Uterus (tissue), 4 donors: ENCODE data around the gene TPRA1. TPM values are rescaled to one million over a fixed set of nuclear protein-coding genes. Genes with fewer than 3 reads are reported as not detected.

ENCODE experiments used
- DNase-seq, 2 donors: peaks; one replicate each; pipeline ENCODE4 v3.0.0-alpha.2; 2019 to 2020
- H3K27ac ChIP-seq, 2 donors: fragments of 200-600 bp; sonication (generic); 1 replicate in 1 of 2; 2 replicates in 1 of 2; pipeline ENCODE4 v1.5.1; 2016 to 2018
- H3K27me3 ChIP-seq, 2 donors: fragments of 200-600 bp; sonication (generic); one replicate each; pipeline ENCODE4 v1.5.1; 2018 to 2019; ENCODE audit warnings: control low read depth in 1 of 2
- H3K36me3 ChIP-seq, 2 donors: fragments of 200-600 bp; sonication (generic); one replicate each; pipeline ENCODE4 v1.5.1; 2019; ENCODE audit warnings: control low read depth in 1 of 2
- H3K4me1 ChIP-seq, 2 donors: fragments of 200-600 bp; sonication (generic); one replicate each; pipeline ENCODE4 v1.5.1; 2018 to 2019; ENCODE audit warnings: control low read depth in 1 of 2
- H3K4me3 ChIP-seq, 2 donors: fragments of 200-600 bp; sonication (generic); 1 replicate in 1 of 2; 2 replicates in 1 of 2; pipeline ENCODE4 v1.5.1; 2018 to 2019; ENCODE audit warnings: mild to moderate bottlenecking in 1 of 2
- H3K9me3 ChIP-seq, 2 donors: fragments of 200-600 bp; sonication (generic); one replicate each; pipeline ENCODE4 v1.5.1; 2019; ENCODE audit warnings: control low read depth in 1 of 2
- CTCF ChIP-seq, 4 experiments: fragments of 200-600 bp in 2 of 4; fragments of 450-650 bp in 2 of 4; sonication (generic) in 2 of 4; IDR thresholded peaks; one replicate each; pipeline ENCODE4 v1.5.1; 2016 to 2019; ENCODE audit warnings: antibody characterized with exemption in 4 of 4, mild to moderate bottlenecking in 2 of 4, moderate library complexity in 1 of 4
- POLR2A ChIP-seq, 2 donors: fragments of 450-650 bp; IDR thresholded peaks; one replicate each; pipeline ENCODE4 v1.6.1; 2016; ENCODE audit warnings: antibody characterized with exemption in 2 of 2, mild to moderate bottlenecking in 1 of 2, moderate library complexity in 1 of 2
- intact Hi-C: fragments of 100-400 bp; cut with DNase I; formaldehyde crosslinking; loops from one replicate; pipeline ENCODE4 v1.15.1; 2023; ENCODE audit warnings: low total_unique reads
- total RNA-seq, 4 donors: library from RNA; depleted of rRNA in 3 of 4; stranded (reverse); fragments of >200 nt in 3 of 4; gene quantifications; one replicate each; pipeline versions ENCODE4 v1.1.0 to v1.2.4, GENCODE V29; 2014 to 2023
- donor health status: DM: yes; HTN: yes; CAD: no.

The TPRA1 gene
- total RNA-seq, 4 donors from 2014 or later = 22.4 to 72.5 (median 37.7) TPM

GRCh38 chr3:127614928-127615589 is 24.5 kb upstream of the TPRA1 start:
- H3K4me1 ChIP-seq = no peaks in the 10 kb centered on the region
- DNase-seq = no peak
- no peak overlapping the region for H3K27ac ChIP-seq
- intact Hi-C loops = no loop called here
- no peaks in the 10 kb centered on the region for H3K27me3 ChIP-seq
- no peak for TF ChIP-seq POLR2A (IDR thresholded peaks at IDR 0.05)
- no peak for TF ChIP-seq CTCF (IDR thresholded peaks at IDR 0.05)
- H3K36me3 ChIP-seq = no peaks in the 10 kb centered on the region
- no peaks in the 10 kb centered on the region for H3K9me3 ChIP-seq
- no peak overlapping the region for H3K4me3 ChIP-seq

- Histone ChIP-seq H3K9me3 (no peaks in the 10 kb centered on the region), H3K36me3 (no peaks in the 10 kb centered on the region), H3K4me1 (no peaks in the 10 kb centered on the region), H3K27me3 (no peaks in the 10 kb centered on the region), H3K4me3 (no peak overlapping the region), H3K27ac (no peak overlapping the region)
- no peak for DNase-seq
- intact Hi-C loops = no loop called here
- no peak for TF ChIP-seq CTCF (IDR thresholded peaks at IDR 0.05)
- TF ChIP-seq POLR2A (IDR thresholded peaks at IDR 0.05) = no peak
Measured at GRCh38 chr3:127613406-127613805, 22.9 kb upstream of the TPRA1 start.

GRCh38 chr3:127612966-127613365 is 22.4 kb upstream of the TPRA1 start:
- H3K27ac ChIP-seq = no peak overlapping the region
- no peaks in the 10 kb centered on the region for H3K27me3 ChIP-seq
- no peak for TF ChIP-seq CTCF (IDR thresholded peaks at IDR 0.05)
- no peak for TF ChIP-seq POLR2A (IDR thresholded peaks at IDR 0.05)
- no peak for DNase-seq
- H3K36me3 ChIP-seq = no peaks in the 10 kb centered on the region
- H3K9me3 ChIP-seq = no peaks in the 10 kb centered on the region
- H3K4me1 ChIP-seq = no peaks in the 10 kb centered on the region
- H3K4me3 ChIP-seq = no peak overlapping the region
- intact Hi-C loops = no loop called here

GRCh38 chr3:127611251-127611650 is 20.7 kb upstream of the TPRA1 start:
- no peak overlapping the region for H3K4me3 ChIP-seq
- H3K27ac ChIP-seq = no peak overlapping the region
- intact Hi-C loops = no loop called here
- H3K9me3 ChIP-seq = no peaks in the 10 kb centered on the region
- H3K27me3 ChIP-seq = no peaks in the 10 kb centered on the region
- H3K36me3 ChIP-seq = no peaks in the 10 kb centered on the region
- no peaks in the 10 kb centered on the region for H3K4me1 ChIP-seq
- TF ChIP-seq CTCF (IDR thresholded peaks at IDR 0.05) = no peak
- DNase-seq = no peak

- intact Hi-C loops = no loop called here
- no peak overlapping the region for H3K4me3 ChIP-seq
- no peaks in the 10 kb centered on the region for H3K27me3 ChIP-seq
- no peak for DNase-seq
- no peak overlapping the region for H3K27ac ChIP-seq
- no peaks in the 10 kb centered on the region for H3K4me1 ChIP-seq
- no peaks in the 10 kb centered on the region for H3K9me3 ChIP-seq
- TF ChIP-seq POLR2A (IDR thresholded peaks at IDR 0.05) (no peak), CTCF (IDR thresholded peaks at IDR 0.05) (no peak)
- no peaks in the 10 kb centered on the region for H3K36me3 ChIP-seq
Measured at GRCh38 chr3:127610105-127610504, 19.6 kb upstream of the TPRA1 start.
